ENCODE results near the gene TADA2B. TPM values are rescaled to one million over a fixed set of nuclear protein-coding genes. Genes with fewer than 3 reads are reported as not detected.
A peak's percentile ranks its signal among the peaks of the same experiment; 100 is the strongest.

Gene TADA2B
- polyA plus RNA-seq, 3 donors: 2.0 to 10.2 (median 2.6) TPM

- H3K27ac ChIP-seq (ENCODE audit: low read depth in 1 of 2, low read length in 2 of 2): no peak overlapping the region
- H3K4me1 Mint-ChIP-seq: peaks cover 64% of the 10 kb centered on the region
- H3K4me2 ChIP-seq (replicated peaks; ENCODE audit: extremely low read depth, low read length, poor library complexity, severe bottlenecking): no peak overlapping the region
- no peak overlapping the region for H3K4me3 Mint-ChIP-seq
- peaks cover 63 to 69% of the 10 kb centered on the region in 2 donors for H3K4me1 ChIP-seq (ENCODE audit: control insufficient read depth in 1 of 2, insufficient read depth in 2 of 2, low read length in 2 of 2)
- 100% methylated on average over 3 of the region's 4 CpGs for WGBS (ENCODE audit: insufficient coverage)
- H3K36me3 ChIP-seq (replicated peaks in 1 of 2; ENCODE audit: control insufficient read depth in 1 of 2, insufficient read depth in 2 of 2, low read length in 2 of 2): peaks cover 31 to 43% of the 10 kb centered on the region in 2 donors
- peak overlapping the region in 1 of 7 donors; percentile 4 for H3K27ac Mint-ChIP-seq
- H3K9ac ChIP-seq (ENCODE audit: insufficient read depth, low read length, poor library complexity, severe bottlenecking): no peak overlapping the region
- H3K9me3 Mint-ChIP-seq: no peaks in the 10 kb centered on the region
- H3K36me3 Mint-ChIP-seq: peaks cover 46 to 59% of the 10 kb centered on the region in 2 donors
- peaks cover 87% of the 10 kb centered on the region for H4K20me1 ChIP-seq (ENCODE audit: insufficient read depth, low read length)
- intact Hi-C loops (cut with micrococcal nuclease): loop anchor here in 1 of 2 donors (10.0 kb wide), 2 partner anchors 149 to 279 kb away; partner anchors contain the start of gene KIAA0232
- no peaks in the 10 kb centered on the region for H3K27me3 ChIP-seq (ENCODE audit: control insufficient read depth in 2 of 2, insufficient read depth in 2 of 2, low read length in 2 of 2)
- no peak for TF ChIP-seq CTCF (IDR thresholded peaks at IDR 0.05)
- DNase-seq: no peak
- no peaks in the 10 kb centered on the region for H3K9me3 ChIP-seq (replicated peaks in 1 of 2; ENCODE audit: control insufficient read depth in 1 of 2, insufficient read depth in 1 of 2, low read length in 2 of 2)
- peaks cover 60% of the 10 kb centered on the region for H3K79me2 ChIP-seq (ENCODE audit: insufficient read depth, low read length)
- no peak overlapping the region for H2AFZ ChIP-seq (ENCODE audit: insufficient read depth, low read depth, low read length, poor library complexity, severe bottlenecking)
- peaks cover 0 to 3% (median 1%) of the 10 kb centered on the region in 3 donors for H3K27me3 Mint-ChIP-seq (ENCODE audit: low read depth in 3 of 3)
- no peak overlapping the region for H3K4me3 ChIP-seq (replicated peaks in 1 of 3; ENCODE audit: low read depth in 2 of 3, low read length in 3 of 3)
Observed at GRCh38 chr4:7063362-7063761, 20.2 kb downstream of the TADA2B start.

GRCh38 chr4:7066006-7066405, 22.8 kb downstream of the TADA2B start:
- Mint-ChIP-seq H3K27ac (peak overlapping the region in 1 of 7 donors; percentile 97), H3K9me3 (no peaks in the 10 kb centered on the region), H3K4me1 (peaks cover 50% of the 10 kb centered on the region), H3K27me3 (ENCODE audit: low read depth in 3 of 3) (peaks cover 1 to 12% (median 12%) of the 10 kb centered on the region in 3 donors), H3K36me3 (peaks cover 37 to 45% of the 10 kb centered on the region in 2 donors), H3K4me3 (no peak overlapping the region)
- H3K9me3 ChIP-seq (replicated peaks in 1 of 2; ENCODE audit: control insufficient read depth in 1 of 2, insufficient read depth in 1 of 2, low read length in 2 of 2): no peaks in the 10 kb centered on the region
- H3K27me3 ChIP-seq (ENCODE audit: control insufficient read depth in 2 of 2, insufficient read depth in 2 of 2, low read length in 2 of 2): peaks cover 0 to 7% of the 10 kb centered on the region in 2 donors
- no peak overlapping the region for H3K27ac ChIP-seq (ENCODE audit: low read depth in 1 of 2, low read length in 2 of 2)
- no peak overlapping the region for H2AFZ ChIP-seq (ENCODE audit: insufficient read depth, low read depth, low read length, poor library complexity, severe bottlenecking)
- DNase-seq: no peak
- no peak overlapping the region for H3K9ac ChIP-seq (ENCODE audit: insufficient read depth, low read length, poor library complexity, severe bottlenecking)
- no peak for TF ChIP-seq CTCF (IDR thresholded peaks at IDR 0.05)
- peaks cover 46 to 54% of the 10 kb centered on the region in 2 donors for H3K4me1 ChIP-seq (ENCODE audit: control insufficient read depth in 1 of 2, insufficient read depth in 2 of 2, low read length in 2 of 2)
- H3K4me2 ChIP-seq (replicated peaks; ENCODE audit: extremely low read depth, low read length, poor library complexity, severe bottlenecking): peak overlapping the region; percentile 88
- WGBS (ENCODE audit: insufficient coverage): 93% methylated on average over 3 of the region's 11 CpGs
- peak overlapping the region in 1 of 3 experiments; percentile 83 for H3K4me3 ChIP-seq (replicated peaks in 1 of 3; ENCODE audit: low read depth in 2 of 3, low read length in 3 of 3)
- peaks cover 53% of the 10 kb centered on the region for H3K79me2 ChIP-seq (ENCODE audit: insufficient read depth, low read length)
- H3K36me3 ChIP-seq (replicated peaks in 1 of 2; ENCODE audit: control insufficient read depth in 1 of 2, insufficient read depth in 2 of 2, low read length in 2 of 2): peaks cover 29 to 36% of the 10 kb centered on the region in 2 donors
- intact Hi-C loops (cut with micrococcal nuclease): loop anchor here in 1 of 2 donors (10.0 kb wide), 2 partner anchors 151 to 281 kb away; partner anchors contain the start of gene KIAA0232
- peaks cover 61% of the 10 kb centered on the region for H4K20me1 ChIP-seq (ENCODE audit: insufficient read depth, low read length)
